ENCODE data around the gene APOBEC3A. TPM values are rescaled to one million over a fixed set of nuclear protein-coding genes. Genes with fewer than 3 reads are reported as not detected.
"Not testable (repeated sequence)": the region's sequence is repeated elsewhere in the genome, so short reads cannot be mapped to it uniquely, and the experiment has no call there.

Gene APOBEC3A
- total RNA-seq, 1 experiment from 2014 or later, result not detected

DNA sequence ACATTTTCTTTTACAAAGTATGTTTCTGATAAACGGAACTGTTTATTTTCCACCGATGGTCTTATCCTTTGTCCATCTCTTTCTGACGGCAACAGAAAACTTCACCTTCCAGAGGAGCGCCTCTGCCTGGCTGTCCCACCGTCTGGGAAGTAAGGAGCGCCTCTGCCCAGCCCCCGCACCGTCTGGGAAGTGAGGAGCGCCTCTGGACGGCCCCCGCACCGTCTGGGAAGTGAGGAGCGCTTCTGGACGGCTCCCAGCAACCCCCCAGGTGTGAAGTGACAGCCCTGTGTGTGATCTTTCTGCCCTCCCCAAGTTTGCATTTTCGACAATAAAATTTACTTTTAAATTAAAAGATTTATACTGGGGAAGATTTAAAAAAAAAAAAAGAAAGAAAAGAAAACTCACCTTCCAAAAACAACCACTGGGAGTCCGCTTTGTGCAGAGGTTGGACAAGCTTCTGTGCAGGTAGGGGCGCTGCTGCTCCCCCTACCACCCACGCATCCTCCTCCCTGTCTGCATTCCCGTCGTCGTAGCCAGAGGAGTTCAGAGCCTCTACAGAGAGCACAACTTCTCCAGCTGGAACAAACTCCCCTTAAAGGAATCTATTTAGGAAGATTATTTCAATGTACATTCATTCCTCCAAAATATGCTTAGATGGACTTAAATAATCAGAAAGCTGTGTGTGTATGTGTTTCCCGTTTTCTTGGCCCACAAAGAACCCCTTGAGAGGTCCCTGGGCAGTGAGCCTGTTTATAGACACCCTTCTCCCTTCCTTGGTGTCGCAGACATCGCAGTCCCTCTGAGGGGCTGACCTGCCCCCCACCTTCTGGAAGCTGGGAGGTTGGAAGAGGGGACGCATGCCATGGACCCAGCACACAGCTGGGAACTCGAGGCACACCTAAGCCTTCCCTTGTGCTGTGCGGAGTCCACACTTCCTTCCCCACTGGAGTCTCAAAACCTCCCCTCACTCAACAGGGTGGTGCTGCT lies 23.9 kb downstream of the APOBEC3A start:
- DNase-seq (ENCODE audit: low spot score), result no peak

DNA sequence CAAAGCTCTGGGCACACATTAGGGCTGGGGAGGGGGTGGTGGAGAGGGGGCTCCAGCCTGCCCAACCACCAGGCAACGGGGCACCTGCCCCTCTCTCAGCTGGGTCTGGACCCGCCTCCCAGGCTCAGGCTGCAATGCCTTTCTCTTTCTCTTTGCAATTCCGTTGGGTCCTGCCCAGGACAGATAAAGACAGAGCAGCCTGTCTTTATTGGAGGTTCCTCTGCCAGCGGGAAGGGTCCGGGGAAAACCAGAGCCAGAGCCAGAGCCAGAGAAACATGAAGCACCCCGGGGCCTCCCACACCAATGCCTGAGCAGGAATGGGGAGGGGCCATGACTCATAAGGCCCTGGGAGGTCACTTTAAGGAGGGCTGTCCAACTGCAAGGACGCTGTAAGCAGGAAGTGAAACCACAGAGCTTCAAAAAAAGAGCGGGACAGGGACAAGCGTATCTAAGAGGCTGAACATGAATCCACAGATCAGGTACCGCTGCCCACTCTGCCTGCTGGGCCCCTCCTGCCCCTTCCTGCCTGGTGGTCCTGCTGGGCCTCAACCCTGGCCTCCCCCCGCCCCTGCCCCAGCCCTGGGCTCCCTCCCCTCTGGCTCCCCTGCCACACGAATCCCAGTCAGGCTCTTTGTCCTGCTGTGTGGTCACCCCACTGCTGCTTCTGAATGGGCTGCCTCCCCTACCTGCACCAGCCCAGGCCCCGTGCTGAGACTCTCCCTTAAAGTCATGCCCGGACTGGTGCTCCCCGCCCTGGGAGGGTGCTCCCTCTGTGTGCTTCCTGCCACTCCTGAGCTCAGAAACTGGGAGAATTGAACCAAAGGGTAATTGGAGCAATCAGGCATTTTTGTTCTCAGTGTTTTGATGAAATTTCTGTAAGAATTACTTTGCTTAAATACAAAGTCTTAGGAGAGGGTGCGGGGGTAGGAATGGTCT lies 24.9 kb downstream of the APOBEC3A start, which contains the start of gene APOBEC3B:
APOBEC3B (plus strand) TSS at position 356 of the 936 bp plus-strand sequence; CDS start at position 463, 107 bp downstream.
- DNase-seq (ENCODE audit: low spot score), result peak; percentile 94

DNA sequence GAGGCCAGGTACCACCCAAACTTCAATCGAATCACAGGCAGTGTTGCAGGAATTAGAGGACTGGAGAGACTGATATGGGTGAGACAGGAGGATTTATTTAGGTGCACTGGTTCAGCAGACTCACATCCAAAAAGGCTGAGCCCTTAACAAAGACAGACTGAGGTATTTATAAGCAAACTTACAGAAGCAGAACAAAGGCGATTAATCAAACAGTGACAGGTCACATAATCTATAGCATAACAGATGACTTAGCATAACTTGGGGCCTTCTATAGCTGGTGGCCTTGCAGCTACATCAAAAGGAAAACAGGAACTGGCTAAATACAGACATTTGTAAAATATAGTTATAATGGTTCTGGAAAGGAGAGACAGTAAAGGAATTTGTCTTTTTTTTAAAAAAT lies 26.8 kb downstream of the APOBEC3A start:
- no peak for DNase-seq (ENCODE audit: low spot score)

DNA sequence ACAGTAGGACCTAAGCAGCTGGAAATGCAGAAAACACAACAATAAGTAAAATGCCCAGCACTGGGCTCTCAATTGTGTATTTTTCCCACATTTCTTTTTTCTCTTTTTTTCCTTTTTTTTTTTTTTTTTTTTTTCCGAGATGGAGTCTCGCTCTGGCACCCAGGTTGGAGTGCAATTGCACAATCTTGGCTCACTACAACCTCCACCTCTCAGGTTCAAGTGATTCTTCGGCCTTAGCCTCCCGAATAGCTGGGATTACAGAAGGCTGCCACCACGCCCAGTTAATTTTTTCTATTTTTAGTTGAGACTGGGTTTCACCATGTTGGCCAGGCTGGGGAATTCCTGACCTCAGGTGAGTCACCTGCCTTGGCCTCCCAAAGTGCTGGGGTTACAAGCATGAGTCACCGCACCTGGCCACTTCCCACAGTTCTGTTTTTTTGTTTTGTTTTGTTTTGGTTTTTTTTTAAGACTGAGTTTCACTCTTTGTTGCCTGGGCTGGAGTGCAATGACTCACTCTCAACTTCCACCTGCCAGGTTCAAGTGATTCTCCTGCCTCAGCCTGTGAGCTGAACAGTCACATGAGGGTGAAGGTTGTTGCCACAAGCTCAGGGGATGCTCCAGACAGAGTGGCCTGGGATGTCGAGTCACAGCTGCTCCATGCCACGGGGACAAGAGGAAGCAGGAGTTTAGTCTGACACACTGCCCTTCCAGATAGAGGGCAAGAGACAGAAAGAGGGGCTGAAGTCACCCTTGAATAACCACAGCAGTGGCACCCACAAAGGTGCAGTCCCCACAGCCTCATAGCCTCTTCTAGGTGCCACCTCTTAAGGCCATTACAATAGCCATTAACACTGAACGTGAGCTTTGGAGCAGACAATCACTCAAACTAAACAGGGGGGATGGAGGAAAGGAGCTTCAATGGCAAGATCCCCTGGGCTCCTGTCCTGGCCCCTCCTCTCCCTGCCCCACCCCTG lies 27.7 kb downstream of the APOBEC3A start:
- peak; percentile 82 for DNase-seq (ENCODE audit: low spot score)

DNA sequence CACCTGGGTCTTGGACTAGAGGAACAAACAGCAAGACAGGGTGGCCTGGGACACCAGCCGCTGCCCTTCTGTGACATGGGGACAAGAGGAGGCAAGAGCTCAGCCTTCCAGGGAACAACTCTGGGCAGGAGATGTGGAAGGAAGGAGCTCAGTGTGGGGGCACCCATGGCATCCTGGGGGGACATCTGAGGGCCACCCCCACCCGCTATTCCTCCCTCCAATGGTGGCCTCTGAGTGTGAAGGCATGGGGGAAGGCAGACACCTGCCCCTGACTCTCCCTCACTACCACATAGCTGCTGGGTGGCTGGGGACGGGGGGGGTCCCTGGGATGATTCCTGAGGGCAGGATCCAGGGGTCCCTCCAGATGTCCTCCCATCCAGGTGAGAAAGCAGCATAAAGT lies 29.2 kb downstream of the APOBEC3A start:
- no peak for DNase-seq (ENCODE audit: low spot score)

DNA sequence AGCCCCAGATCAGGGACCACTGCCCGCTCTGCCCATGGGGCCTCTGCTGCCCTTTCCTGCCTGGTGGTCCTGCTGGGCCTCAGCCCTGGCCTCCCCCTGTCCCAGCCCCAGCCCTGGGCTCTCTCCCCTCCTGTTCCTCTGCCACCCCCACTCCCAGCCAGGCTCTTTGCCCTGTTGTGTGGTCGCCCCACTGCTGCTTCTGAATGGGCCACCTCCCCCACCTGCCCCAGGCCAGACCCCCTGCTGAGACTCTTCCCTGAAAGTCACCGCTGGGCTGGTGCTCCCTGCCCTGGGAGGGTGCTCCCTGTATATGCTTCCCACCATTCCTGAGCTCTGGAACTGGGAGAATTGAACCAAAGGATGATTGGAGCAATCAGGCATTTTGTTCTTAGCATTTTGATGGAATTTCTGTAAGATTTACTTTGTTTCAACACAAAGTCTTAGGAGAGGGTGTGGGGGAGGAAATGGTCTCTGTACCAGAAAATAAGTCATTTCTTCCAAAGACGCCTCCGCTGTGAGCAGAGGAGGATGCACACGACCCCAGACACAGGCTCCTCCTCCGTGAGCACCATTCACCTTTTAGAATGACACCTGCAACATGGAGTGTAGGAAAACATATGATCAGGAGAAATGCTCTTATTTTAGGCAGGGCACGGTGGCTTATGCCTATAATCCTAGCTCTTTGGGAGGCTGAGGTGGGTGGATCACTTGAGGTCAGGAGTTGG lies 29.9 kb downstream of the APOBEC3A start:
- DNase-seq (ENCODE audit: low spot score), result no peak

DNA sequence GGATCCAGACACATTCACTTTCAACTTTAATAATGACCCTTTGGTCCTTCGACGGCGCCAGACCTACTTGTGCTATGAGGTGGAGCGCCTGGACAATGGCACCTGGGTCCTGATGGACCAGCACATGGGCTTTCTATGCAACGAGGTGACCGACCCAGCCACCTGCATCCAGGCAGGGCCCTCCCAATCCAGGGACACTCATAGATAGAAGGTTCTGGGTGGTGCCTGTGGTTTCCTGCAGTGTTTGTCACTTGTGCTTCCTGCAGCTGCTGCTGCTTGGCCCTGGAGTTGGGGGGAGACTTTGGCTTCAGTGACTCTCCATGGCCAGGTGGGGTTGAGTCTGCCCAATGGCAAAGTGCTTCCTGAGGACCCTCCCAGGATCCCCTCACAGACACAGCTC lies 32.1 kb downstream of the APOBEC3A start:
- no peak for DNase-seq (ENCODE audit: low spot score)

DNA sequence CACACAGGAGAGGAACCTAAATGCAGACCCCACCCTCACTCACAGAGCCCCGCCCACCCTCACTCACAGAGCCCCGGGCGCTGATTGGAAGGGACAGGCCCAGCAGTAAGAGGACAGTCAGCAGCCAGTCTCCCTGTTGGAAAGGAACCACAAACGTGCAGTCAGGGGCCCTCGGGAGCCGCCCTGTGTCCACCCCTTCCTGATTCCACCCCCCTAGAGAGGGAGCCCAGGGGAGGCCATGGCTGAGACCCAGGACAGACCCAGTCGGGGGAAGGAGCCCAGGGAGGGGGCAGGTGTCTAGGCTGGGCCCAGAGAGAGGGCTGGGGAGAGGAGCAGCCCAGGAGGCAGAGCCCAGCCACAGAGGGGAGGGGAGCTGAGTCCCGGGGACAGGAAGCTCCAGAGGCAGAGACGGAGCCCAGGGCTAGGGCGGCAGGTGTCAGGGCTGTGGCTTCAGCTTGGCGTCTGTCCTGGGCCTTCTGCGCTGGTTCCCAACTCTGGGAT lies 35.5 kb downstream of the APOBEC3A start:
- not testable (repeated sequence) for DNase-seq (ENCODE audit: low spot score)

DNA sequence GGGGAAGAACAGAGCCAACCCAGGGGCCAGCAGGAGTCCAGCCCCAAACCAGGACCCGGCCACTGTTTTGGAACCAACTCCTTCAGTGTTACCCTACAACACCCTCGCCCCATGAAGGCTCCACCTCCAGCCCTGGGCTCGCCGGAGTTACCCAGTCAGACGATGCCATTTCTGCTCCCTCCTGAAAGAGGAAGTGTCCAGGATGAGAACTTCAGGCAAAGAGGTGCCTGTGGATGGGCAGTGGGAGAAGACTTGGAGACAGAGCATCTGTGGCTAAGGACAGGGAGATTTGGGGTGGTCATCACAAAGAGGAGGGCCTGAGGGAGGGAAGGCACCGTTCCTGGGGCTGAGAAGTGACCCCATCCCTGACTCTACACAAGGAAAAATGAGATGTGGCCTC lies 38.7 kb downstream of the APOBEC3A start:
- DNase-seq (ENCODE audit: low spot score), result no peak

DNA sequence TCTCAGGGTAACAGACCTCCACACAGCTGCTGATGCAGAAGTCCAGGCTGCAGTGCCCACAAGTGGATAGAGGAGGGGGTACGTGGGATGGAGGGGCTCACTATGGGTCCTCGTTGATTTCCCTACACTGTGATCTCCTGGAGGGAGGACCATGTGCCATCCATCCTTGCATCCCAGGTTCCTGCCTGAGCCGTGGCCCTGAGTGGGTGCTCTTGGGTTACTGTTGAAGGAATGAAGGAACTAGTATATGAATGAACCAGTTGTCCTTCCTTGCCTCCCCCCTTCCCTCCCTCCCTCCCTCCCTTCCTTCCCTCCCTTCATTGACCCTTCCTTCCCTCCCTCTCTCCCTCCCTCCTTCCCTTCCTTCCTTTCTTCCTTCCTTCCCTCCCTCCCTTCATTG lies 40.1 kb downstream of the APOBEC3A start:
- DNase-seq (ENCODE audit: low spot score), result no peak

DNA sequence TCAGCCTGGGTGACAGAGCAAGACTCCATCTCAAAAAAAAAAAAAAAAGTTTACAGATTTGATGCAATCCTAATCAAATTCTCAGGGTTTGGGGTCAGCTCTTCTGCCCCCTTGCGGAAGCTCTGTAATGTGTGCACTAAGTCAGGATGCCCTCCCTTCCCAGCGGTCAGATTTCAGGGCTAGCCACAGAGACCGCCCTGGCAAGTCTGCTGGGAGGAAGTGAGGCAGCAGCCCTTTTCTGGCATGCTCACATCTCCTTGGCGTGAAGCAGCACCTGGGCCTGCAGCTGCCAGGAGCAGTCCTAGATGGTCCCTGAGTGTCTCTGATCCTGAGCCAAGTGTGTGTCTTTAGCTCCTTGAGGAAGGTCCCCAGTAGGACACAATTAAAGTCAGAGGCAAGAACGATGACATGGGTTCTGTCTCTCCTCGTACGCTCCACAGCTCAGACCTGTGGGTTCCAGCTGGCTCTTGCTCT lies 45.8 kb downstream of the APOBEC3A start:
- DNase-seq (ENCODE audit: low spot score), result peak; percentile 76

DNA sequence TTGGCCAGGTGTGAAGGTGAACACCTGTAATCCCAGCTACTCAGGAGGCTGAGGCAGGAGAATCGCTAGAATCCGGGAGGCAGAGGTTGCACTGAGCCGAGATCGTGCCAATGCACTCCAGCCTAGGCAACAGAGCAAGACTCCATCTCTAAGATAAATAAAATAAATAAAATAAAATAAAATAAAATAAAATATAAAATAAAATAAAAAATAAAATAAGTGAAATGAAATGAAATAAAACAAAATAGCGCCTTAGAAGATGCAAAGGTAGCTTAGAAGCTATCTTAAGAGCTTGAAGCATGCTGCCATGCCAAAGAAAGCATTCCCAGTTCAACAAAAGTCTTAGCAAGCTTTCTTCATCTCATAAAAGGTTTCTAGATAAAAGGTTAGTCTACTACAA lies 49.8 kb downstream of the APOBEC3A start:
- DNase-seq (ENCODE audit: low spot score), result no peak

DNA sequence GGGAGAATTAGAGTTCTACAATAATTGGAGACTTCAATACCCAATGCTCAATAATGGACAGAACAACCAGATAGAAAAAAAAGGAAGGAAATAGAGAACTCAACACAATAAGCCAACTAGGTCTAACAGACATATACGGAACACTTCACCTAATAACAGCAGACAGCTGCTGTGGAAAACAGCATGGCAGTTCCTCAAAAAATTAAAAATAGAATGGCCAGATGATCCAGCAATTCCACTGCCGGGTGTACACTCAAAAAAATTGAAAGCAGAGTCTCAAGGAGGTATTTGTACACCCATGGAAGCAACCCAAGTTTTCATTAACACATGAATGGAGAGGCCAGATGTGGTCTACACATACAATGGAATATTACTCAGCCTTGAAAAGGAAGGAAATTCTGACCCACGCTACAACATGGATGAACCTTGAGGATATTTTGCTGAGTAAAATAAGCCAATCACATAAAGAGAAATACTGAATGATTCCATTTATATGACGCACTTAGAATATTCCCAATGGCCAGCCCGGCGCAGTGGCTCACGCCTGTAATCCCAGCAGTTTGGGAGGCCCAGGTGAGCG lies 51.0 kb downstream of the APOBEC3A start:
- DNase-seq (ENCODE audit: low spot score), result not testable (repeated sequence)

DNA sequence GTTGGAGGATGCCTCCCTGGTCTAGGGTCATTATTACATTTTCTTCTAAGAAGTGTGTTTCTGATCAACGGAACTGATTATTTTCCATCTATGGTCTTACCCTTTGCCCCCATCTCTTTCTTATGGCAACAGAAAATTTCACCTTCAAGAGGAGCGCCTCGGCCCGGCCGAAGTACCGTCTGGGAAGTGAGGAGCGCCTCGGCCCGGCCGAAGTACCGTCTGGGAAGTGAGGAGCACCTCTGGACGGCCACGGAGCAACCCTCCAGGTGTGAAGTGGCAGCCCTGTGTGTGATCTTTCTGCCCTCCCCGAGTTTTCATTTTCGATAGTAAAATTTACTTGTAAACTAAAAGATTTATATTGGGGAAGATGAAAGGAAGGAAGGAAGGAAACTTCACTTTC lies 53.5 kb downstream of the APOBEC3A start:
- no peak for DNase-seq (ENCODE audit: low spot score)

Other genes starting within 250 kb of the APOBEC3A start
- gene SUN2, start 201.6 kb upstream of the APOBEC3A start, total RNA-seq (2014; rRNA removed; shearing (Covaris generic)), result 61.3 and 77.4 TPM in 2 replicates
- 11.7 TPM in 2 replicates for gene DNAL4, start 163.5 kb upstream of the APOBEC3A start, total RNA-seq (2014; rRNA removed; shearing (Covaris generic))
- gene NPTXR, start 113.6 kb upstream of the APOBEC3A start, total RNA-seq (2014; rRNA removed; shearing (Covaris generic)), result 1.9 and 2.7 TPM in 2 replicates
- gene CBX6, start 85.4 kb upstream of the APOBEC3A start, total RNA-seq (2014; rRNA removed; shearing (Covaris generic)), result 20.1 and 20.9 TPM in 2 replicates
- gene APOBEC3B, start 24.7 kb downstream of the APOBEC3A start, total RNA-seq (2014; rRNA removed; shearing (Covaris generic)), result 4.9 and 8.7 TPM in 2 replicates
- gene APOBEC3C, start 56.6 kb downstream of the APOBEC3A start, total RNA-seq (2014; rRNA removed; shearing (Covaris generic)), result 6.4 and 8.2 TPM in 2 replicates
- 0.10 and 1.9 TPM in 2 replicates for gene APOBEC3D, start 63.5 kb downstream of the APOBEC3A start, total RNA-seq (2014; rRNA removed; shearing (Covaris generic))
- 2.8 and 6.3 TPM in 2 replicates for gene APOBEC3F, start 83.3 kb downstream of the APOBEC3A start, total RNA-seq (2014; rRNA removed; shearing (Covaris generic))
- 21.4 and 23.3 TPM in 2 replicates for gene APOBEC3G, start 119.7 kb downstream of the APOBEC3A start, total RNA-seq (2014; rRNA removed; shearing (Covaris generic))
- 0.50 and 0.81 TPM in 2 replicates for gene APOBEC3H, start 139.6 kb downstream of the APOBEC3A start, total RNA-seq (2014; rRNA removed; shearing (Covaris generic))
- gene CBX7, start 195.1 kb downstream of the APOBEC3A start, total RNA-seq (2014; rRNA removed; shearing (Covaris generic)), result 0.74 and 3.3 TPM in 2 replicates

Data from A172 (cell line).